ENCODE data around the gene GALE.
A peak's percentile ranks its signal among the peaks of the same experiment; 100 is the strongest.
"Not testable (repeated sequence)": the region's sequence is repeated elsewhere in the genome, so short reads cannot be mapped to it uniquely, and the experiment has no call there.

GALE gene

DNA sequence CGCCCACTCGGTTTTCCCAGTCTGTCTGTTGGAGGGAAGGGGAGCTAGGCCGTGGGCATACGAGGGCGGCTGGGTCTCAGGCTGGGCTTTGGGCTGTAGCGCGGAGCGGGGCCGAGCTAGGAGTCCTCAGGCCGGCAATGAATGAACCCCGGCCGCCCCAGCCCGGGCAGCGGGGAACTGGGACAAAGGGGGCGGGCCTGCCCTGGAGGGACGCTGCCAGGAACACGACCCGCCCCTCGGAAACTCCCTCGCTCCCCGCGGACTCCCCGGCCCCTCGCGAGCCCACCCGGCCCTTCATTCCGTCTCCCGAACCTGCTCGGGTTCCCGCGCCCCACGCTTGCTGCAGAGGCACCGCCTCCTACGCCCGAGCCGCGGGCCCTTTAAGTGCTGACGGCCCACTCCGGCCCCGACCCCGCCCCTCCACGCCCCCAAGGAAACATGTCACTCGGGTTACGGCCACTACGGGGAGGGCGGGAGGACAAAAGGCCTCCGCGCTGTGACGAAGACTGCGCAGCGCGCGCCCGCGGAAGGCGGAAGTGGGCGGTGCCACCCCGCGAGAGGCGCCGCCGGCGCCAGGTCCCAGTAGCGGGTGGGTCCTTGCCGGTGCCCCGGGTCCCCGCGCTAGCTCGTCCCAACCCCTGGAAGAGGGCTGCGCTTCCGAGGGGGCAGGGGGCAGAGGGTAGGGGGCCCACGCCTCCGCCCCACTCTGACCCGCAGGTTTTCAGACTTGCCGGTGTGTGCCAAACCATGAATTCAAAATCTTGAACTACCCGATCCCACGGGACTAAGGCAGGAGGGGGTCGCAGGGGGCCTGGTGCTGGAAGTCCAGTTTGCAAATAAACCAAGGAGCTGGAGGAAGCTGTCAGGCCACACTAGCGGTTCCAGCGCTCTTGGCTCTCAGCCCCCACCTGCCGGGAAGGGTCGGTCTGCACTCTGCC is at the start of gene GALE:
TSS of gene GALE (minus strand) at position 355 of the 938 bp plus-strand sequence. CDS start 1,747 bp downstream, outside the sequence.
- Histone ChIP-seq H3K27me3 (ENCODE audit: insufficient read depth, low read length, poor library complexity, severe bottlenecking) (no peaks in the 10 kb centered on the region), H3K9me2 (replicated peaks; ENCODE audit: low read depth, low read length) (no peaks in the 10 kb centered on the region), H3K9ac (ENCODE audit: low read depth, low read length, poor library complexity, severe bottlenecking) (peak within 1 kb of the TSS; percentile 97), H3F3A (ENCODE audit: low read depth) (no peaks in the 10 kb centered on the region), H3K9me3 (ENCODE audit: insufficient read depth, low read depth, low read length) (no peaks in the 10 kb centered on the region), H3K36me3 (ENCODE audit: insufficient read depth, low read length) (peaks cover 8% of the 10 kb centered on the region; the same call in 1 of the 2 replicates), H3K79me2 (ENCODE audit: insufficient read depth, low read length) (no peaks in the 10 kb centered on the region; the same call in 1 of the 2 replicates), H2AFZ (ENCODE audit: low read length) (peak within 1 kb of the TSS; percentile 93), H3K4me2 (ENCODE audit: low read depth, low read length, poor library complexity, severe bottlenecking) (peak within 1 kb of the TSS; percentile 98), H3K4me3 (ENCODE audit: low read length, poor library complexity, severe bottlenecking) (peak within 1 kb of the TSS; percentile 96), H4K20me1 (ENCODE audit: insufficient read depth, low read length, poor library complexity, severe bottlenecking) (peaks cover 9% of the 10 kb centered on the region), H3K4me1 (ENCODE audit: insufficient read depth, low read length, poor library complexity, severe bottlenecking) (peaks cover 15% of the 10 kb centered on the region)
- TF ChIP-seq EZH2phosphoT487 (IDR thresholded peaks at IDR 0.05; ENCODE audit: borderline replicate concordance) (no peak), CTCF (conservative IDR thresholded peaks at IDR 0.05; ENCODE audit: low read length) (no peak)

DNA sequence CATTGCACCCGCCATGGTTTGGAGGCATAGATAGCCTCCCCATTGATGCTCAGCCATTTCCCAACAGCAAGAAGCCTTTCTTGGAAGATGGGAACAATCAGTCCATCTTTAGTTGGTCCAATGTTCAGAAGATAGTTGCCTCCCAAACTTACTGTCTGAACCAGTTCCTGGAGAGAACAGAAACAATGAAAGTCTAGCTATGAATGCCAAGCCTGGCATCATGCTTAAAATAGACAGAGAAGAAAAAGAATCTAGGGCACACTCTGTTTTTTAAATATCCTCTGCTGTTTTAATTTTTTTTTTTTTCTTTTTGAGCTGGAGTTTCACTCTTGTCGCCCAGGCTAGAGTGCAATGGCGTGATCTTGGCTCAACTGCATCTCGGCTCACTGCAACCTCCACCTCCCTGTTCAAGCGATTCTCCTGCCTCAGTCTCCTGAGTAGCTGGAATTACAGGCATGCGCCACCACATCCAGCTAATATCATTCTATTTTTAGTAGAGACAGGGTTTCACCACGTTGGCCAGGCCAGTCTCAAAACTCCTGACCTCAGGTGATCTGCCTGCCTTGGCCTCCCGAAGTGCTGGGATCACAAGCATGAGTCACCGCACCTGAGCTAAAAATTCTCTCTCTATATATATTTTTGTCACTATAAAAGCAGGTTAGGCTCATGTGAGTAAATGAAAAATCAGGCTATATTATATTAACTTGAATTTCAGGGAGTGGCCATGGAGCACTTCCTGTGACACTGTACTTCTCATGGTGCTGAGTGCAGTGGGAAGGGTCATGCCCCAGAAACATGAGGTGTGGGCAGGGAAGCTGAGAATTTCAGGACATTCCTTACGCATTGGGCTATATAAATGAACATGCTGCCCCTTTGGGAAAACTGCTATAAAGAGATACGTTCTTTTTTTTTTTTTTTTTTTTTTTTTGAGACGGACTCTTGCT is 48.4 kb upstream of the GALE start:
- H3K9me3 ChIP-seq (ENCODE audit: insufficient read depth, low read depth, low read length), result no peaks in the 10 kb centered on the region
- H3F3A ChIP-seq (ENCODE audit: low read depth), result no peaks in the 10 kb centered on the region
- TF ChIP-seq CTCF (conservative IDR thresholded peaks at IDR 0.05; ENCODE audit: low read length) (no peak), EZH2phosphoT487 (IDR thresholded peaks at IDR 0.05; ENCODE audit: borderline replicate concordance) (no peak)
- no peak overlapping the region for H2AFZ ChIP-seq (ENCODE audit: low read length)
- no peaks in the 10 kb centered on the region for H3K79me2 ChIP-seq (ENCODE audit: insufficient read depth, low read length)
- H3K4me1 ChIP-seq (ENCODE audit: insufficient read depth, low read length, poor library complexity, severe bottlenecking), result no peaks in the 10 kb centered on the region
- H3K4me3 ChIP-seq (ENCODE audit: low read length, poor library complexity, severe bottlenecking), result no peak overlapping the region
- H4K20me1 ChIP-seq (ENCODE audit: insufficient read depth, low read length, poor library complexity, severe bottlenecking), result no peaks in the 10 kb centered on the region
- H3K4me2 ChIP-seq (ENCODE audit: low read depth, low read length, poor library complexity, severe bottlenecking), result no peak overlapping the region
- no peaks in the 10 kb centered on the region for H3K9me2 ChIP-seq (replicated peaks; ENCODE audit: low read depth, low read length)
- H3K9ac ChIP-seq (ENCODE audit: low read depth, low read length, poor library complexity, severe bottlenecking), result no peak overlapping the region
- no peaks in the 10 kb centered on the region for H3K27me3 ChIP-seq (ENCODE audit: insufficient read depth, low read length, poor library complexity, severe bottlenecking)
- H3K36me3 ChIP-seq (ENCODE audit: insufficient read depth, low read length), result no peaks in the 10 kb centered on the region

DNA sequence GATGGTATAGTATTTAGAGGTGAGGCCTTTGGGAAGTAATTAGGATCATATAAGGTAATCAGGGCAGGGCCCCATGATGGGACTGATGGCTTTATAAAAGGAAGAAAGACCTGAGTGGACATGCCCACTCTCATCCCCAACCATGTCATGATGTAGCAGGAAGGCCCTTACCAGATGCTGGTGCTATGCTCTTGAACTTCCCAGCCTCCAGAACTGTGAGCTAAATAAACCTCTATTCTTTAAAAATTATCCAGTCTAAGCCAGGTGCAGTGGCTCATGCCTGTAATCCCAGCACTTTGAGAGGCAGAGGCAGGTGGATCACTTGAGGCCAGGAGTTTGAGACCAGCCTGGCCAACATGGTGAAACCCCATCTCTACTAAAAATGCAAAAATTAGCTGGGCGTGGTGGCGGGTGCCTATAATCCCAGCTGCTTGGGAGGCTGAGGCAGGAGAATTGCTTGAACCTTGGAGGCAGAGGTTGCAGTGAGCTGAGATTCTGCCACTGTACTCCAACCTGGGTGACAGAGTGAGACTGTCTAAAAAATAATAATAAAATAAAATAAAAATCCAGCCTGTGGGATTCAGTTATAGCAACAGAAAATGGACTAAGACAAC is 47.0 kb upstream of the GALE start:
- H3K9ac ChIP-seq (ENCODE audit: low read depth, low read length, poor library complexity, severe bottlenecking); H3K4me1 ChIP-seq (ENCODE audit: insufficient read depth, low read length, poor library complexity, severe bottlenecking); H3K79me2 ChIP-seq (ENCODE audit: insufficient read depth, low read length); H3K4me3 ChIP-seq (ENCODE audit: low read length, poor library complexity, severe bottlenecking); H3F3A ChIP-seq (ENCODE audit: low read depth); H3K9me3 ChIP-seq (ENCODE audit: insufficient read depth, low read depth, low read length); H3K4me2 ChIP-seq (ENCODE audit: low read depth, low read length, poor library complexity, severe bottlenecking); H4K20me1 ChIP-seq (ENCODE audit: insufficient read depth, low read length, poor library complexity, severe bottlenecking); H3K36me3 ChIP-seq (ENCODE audit: insufficient read depth, low read length); H2AFZ ChIP-seq (ENCODE audit: low read length); H3K9me2 ChIP-seq (replicated peaks; ENCODE audit: low read depth, low read length); H3K27me3 ChIP-seq (ENCODE audit: insufficient read depth, low read length, poor library complexity, severe bottlenecking): not testable (repeated sequence)

Data from Loucy (cell line).